ENCODE results near the gene USF3.

DNA sequence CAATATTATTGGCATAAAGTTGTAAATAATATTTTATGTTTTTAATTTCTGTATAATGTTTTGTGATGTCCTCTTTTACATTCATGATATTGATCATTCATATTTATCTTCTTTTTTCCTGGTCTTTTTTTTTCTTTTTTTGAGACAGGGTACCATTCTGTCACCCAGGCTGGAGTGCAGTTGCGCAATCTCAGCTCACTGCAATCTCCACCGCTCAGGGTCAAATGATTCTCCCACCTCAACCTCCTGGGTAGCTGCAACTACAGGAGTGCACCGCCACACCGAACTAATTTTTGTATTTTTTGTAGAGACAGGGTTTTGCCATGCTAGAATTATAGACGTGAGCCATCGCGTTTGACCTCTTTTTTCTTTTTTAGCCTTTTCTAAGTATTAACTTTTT lies 52.9 kb downstream of the USF3 start:
- TF ChIP-seq POLR2AphosphoS5 (IDR thresholded peaks at IDR 0.05; ENCODE audit: borderline replicate concordance, low read depth, low read length) (no peak), EZH2 (IDR thresholded peaks at IDR 0.05) (no peak), FOXP2 (optimal IDR thresholded peaks at IDR 0.05; ENCODE audit: control extremely low read depth, extremely low read length, insufficient read depth) (no peak)

Measured in SK-N-MC (cell line).